ENCODE measurements around the gene P2RY13.
A peak's percentile ranks its signal among the peaks of the same experiment; 100 is the strongest.

The P2RY13 gene

DNA sequence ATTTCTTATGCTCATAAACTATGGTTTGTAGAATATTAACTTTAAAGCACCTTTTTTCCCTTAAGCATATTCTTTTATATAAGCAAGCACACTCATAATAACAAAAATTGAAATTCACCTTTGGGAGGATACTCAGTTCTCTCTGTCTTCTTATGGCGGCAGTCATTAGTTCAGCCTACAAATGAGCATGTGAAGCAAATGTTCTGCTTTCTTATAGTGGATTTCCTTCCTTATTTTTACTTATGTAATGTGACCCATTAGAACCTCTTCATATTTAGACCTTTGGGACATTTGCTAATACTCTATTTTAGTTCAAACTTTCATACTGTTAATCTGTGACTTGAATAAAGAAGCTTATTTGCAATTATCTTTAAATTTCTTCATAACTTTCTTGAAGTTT lies at the start of gene P2RY13:
P2RY13 (minus strand) TSS at position 187 of the 400 bp plus-strand sequence; CDS start at position 166, 21 bp downstream.
- DNase-seq = no peak

DNA sequence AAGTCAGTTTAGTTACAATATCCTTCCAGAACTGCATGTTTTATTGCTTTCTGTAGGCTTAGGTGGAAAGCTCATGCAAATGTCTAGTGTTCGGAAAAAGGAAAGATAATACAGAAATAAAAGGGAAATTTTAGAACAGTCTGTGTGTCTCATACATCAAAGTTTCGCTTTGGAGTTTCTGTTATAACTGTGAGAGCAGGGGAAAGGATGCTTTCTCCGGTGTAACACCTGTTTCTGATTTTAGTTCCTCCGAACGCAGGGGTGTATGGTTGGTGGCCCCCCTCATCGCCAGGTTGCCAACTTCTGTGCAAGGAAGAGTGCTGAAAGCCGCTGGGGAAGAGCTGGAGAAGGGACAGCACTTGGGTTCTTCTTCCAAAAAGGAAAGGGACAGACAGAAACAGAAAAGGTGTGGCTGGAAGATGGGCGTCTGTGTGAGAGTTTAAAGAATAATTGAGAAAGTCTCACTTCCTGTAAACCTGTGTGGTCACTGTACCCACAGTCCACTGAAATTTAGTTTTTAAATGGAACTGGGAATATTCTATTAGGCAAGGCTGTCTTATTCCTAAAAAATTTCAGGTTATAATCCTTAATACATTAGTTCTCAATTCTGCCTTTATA lies 48.5 kb upstream of the P2RY13 start:
- DNase-seq = no peak

DNA sequence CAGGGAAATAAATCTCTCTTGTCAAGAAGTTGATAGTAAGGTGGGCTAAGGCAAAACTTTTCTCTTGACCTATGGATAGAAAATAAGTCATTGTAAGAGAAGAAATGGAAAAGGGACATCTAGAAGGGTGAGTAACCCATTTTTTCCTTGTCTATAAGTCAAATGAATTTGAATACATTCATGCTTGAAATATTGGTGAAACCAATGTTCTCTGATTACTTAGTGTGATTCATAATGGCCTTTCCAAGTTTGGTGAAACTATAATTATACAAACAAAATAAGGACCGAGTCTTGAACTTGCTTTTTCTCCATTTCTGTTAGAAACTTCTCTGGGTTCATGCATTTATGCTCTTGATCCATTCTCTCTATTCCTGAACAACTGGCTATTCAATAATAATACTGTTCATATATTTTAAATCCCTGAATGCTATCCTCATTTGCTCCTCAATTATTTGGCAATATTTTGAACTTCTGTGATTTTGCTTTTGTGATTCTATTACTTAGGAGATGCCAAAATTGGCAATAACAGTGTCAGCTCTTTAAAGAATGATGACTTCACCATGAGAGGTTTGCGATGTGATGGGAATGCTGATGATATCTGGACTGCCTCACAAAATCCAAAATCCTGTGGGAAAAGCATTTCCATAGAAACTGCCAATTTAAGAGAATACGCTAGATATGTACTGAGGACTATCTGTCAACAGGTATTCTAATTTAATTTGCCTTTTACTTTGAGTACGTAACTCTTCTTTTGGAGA lies 42.9 kb upstream of the P2RY13 start:
- no peak for DNase-seq

DNA sequence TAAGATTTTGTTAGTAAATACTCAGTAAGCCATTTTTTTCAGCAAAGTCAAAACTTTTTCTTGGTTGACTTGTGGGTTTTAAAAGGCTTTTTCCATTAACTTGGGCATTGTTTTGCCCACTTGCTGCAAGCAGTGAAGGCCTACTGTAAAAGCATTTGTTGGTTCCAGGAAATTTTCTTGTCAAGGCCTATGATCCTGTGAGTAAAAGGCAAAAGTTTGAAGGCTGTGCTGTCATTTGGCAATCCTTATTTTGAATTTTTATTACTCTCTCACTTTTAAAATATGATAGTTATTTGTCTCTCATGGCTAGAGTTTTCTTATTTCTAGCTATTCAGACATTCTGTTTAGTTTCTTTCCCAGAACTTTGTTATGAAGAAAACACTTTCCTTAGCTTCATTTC lies 42.2 kb upstream of the P2RY13 start:
- DNase-seq = no peak

DNA sequence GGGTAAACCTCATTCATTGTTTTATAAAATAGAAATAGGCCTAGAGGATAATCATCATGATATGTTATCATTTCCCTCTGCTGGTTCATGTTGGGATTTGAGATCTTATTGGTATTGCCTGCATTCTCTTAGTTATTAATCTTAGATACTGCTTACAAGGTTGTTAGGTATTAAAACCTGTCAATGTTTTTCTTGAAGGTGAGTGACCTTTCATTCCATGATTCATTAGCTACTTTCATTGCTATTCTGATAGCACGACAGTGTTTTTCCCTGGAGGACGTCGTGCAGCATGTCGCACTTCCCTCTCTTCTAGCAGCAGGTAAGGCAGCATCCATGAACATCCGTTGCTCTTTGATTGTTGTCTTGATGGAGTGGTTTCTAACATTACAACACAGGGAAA lies 38.1 kb upstream of the P2RY13 start:
- no peak for DNase-seq

DNA sequence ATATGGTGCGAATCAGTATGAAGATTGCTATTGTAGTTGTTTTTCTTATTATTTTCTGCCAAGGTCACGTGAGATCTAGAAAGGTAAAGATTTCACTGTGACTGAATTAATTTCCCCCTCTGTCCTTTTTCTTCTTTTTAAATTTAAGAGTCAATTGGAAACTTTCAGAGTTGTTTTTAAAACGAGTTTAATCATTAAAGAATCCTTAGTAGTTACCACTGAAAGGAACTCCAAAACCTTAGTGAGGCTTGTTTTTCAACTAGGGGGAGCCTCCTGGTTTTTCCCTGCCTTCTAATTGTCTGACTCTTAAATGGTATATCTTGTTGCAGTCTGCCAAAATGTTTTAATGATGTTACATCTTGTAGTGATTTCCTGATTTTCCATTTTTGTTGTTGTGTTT lies 37.6 kb upstream of the P2RY13 start:
- no peak for DNase-seq

DNA sequence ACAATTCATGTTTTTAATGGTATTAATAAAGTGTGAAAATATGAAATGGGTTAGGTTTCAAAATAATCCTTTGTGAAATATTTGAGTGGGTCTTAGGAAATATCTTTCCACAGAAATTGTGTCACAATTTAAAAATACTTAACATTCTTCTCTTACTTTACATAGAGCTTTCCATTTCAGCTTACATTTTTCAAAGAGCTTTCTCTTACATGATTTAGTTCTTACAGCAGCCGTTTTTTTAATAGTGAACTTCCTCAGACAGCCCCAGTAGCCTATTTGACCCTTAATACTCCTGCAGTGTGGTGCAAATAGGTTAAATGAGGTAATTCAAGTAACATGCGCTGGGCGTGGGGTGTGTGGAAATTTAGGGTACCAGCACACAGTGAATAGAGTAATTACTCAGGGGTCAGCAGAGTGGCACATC lies 33.4 kb upstream of the P2RY13 start:
- no peak for DNase-seq

DNA sequence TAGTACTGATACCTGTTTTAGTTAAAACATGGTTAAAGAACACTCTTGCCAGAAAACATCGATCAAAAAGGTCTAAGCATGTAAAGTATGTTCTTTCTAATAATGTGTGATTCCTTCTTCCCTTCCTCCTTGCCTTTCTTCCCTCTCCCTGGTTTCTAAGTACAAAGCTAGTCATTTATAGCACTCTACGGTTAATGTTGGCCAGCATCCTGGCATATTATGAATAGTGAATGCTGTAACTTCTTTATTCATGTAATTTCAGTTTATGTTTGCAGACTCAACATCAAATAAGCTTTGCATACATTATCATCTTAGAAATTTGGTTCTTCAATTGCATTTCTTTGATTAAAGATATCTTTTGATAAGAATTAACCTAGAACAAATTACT lies 28.1 kb upstream of the P2RY13 start:
- DNase-seq = no peak

DNA sequence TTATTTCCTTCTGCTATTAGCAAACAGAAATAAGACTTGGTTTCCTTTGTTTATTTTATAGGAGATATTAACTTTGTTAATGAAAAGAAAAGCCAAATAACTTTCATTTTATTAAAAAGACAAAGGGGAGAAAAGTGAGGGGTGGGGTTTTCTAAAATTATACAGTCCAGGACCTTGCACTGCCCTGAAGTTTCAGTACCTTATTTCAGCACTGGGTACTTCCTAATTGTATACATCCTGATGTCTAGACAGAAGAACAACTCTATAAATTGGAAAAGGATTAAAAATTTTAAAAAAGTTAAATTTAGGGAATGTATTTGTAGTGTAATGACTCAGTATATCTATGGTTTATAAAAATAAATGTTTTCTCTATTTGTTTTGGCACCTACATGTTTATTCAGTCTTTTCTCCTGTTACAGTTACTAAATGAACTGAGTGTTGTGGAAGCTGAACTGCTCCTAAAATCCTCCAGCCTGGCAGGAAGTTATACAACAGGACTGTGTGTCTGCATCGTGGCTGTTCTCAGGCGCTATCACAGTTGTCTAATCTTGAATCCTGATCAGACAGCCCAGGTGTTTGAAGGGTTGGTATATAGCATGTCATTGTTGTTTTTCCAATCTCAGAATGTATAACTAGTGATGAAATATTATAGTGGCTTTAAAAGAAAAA lies 27.6 kb upstream of the P2RY13 start:
- DNase-seq = no peak

DNA sequence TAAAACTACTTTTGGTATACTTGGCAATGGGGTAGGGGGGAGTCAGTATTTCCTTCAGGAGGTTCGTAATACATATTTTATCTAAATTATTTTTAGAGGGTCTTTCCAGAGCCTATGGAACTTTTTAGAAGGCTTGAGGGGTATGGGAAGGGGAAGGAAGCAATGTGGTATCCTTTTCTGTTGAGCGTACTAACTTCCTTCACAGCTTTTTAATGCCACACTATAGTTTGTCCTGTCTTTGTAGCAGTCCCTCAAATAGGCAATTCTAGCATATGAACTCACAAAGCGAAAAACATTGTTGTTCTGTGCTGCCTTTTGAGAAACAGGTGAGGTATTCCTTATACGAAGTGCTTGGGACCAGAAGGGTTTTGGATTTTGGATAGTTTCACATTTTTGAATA lies 22.3 kb upstream of the P2RY13 start:
- DNase-seq = no peak

DNA sequence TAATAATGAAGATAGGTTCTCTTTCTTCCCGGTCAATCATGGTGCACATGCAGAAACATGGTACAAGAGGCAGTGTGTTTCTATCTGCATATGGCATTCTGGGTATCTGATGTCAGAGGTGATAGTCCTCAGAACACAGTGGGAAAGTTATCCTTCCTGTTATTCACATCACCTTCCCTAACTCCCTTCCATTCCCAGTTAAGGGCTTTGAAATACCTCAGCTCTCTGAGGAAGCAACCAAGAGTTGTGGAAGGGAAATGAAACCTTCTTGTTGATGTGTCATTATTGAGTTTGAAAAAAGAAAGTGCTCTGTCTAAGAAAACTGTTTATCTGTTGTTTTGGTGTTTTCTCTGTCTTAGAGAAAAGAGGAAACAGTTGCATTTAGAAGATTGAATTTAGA lies 21.9 kb upstream of the P2RY13 start:
- DNase-seq = no peak

DNA sequence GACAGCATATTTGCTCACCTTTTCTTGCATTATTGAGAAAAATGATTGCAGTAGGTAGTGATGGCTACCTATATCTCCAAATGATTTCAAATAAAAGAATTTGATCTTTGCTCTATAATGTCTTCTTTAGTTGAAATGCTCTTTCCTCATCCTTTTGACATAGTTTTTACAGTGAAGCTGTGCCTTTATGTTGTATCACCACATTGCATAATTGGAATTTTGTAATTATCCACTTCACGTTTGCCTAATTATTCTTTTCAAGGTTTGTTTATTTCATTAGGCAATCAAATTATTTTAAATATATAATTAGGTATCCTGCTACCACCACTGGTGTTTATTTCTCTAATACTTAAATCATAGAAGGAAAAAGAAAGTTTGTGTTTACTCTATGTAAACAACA lies 21.3 kb upstream of the P2RY13 start:
- DNase-seq = no peak

DNA sequence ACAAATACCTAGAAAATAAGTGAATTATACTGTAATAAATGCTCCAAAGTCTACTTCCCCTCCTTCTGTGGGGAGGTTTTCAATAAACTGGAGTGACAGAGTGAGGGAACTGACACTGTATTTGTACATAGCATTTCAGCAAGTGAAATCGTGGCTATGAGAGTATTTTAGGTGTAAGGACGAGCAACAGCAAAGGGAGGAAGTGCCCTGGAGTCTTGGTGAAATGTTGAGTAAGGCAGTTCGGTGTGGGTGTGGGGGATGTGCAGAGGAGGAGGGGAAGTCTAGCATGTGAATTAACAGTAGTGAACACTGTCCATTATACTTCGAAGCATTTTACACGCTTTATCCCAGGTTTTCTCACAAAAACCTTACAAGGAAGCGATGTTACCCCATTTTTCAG lies 18.1 kb upstream of the P2RY13 start:
- DNase-seq = no peak

DNA sequence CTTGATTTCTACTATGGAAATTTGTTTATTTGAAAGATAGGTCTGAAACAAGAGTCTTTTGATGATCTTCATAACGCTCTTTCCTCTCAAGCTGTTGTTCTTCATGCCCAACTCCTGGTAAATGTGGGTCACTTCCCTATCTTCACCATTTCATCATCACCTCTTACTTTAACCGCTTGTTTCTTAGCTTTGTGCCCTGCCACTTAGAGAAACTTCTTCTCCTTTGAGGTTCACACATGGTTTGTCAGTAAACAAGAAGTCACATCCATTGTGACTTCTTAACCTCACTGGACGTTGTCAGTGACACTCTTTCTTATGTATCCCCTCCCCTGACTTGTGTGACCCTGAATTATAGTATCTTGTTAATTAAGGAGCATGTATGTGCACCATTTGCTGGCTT lies 16.9 kb upstream of the P2RY13 start:
- no peak for DNase-seq

DNA sequence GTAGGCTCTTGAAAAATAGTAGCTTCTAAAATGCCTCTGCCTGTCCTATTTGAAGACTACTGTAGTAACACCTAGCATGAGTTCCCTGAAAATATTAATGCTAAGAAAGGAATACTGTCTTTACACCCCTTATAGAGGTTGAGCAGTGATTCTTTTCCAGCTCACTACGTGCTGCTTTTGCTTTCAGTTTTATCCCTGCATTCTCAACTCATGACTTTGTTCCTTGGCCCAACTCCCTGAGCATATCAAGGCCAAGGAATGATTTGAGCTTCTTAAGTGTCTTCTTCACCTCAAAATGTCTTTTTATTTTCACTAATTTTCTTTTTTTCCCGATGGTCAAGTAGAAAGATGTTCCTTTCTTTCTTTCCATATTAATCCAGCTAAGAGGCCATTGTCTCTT lies 16.5 kb upstream of the P2RY13 start:
- DNase-seq = no peak

DNA sequence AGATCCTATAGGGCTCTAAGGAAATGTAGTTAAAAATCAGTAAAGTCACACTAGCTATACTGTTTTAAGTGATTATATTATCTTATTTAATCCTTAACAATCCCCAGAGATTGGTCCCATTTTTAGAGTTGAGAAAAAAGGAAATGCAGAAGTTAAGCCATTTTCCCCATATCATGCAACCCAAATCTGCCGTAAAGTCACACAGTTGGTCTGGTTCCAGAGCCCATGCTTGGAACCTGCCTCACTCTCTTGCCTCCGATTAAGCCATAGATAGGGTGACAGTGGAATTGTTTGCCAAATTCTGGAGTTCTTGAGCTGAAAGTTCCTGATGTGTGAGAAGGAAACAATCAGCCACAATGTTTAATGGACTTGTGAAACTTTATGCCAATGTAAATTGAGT lies 2.3 kb upstream of the P2RY13 start:
- DNase-seq = no peak

DNA sequence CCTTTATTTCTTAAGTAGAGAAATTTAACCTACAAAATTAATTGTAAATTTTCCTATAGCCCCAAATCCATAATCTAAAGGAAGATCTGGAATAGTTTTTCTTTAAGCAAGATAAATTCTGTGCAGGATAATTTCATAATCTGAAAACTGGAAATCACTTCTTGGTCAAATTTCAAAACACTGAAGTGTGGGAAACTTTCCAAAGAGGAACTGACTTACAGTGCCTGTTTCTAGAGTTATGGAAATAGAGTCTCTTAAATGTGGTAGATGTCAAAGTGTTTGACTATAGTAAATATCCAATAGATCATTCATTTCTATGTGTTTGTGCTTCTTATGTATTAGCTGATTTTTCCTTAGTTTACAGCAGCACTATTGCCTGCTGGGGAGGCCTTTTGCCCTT lies 1.6 kb upstream of the P2RY13 start:
- DNase-seq = no peak

DNA sequence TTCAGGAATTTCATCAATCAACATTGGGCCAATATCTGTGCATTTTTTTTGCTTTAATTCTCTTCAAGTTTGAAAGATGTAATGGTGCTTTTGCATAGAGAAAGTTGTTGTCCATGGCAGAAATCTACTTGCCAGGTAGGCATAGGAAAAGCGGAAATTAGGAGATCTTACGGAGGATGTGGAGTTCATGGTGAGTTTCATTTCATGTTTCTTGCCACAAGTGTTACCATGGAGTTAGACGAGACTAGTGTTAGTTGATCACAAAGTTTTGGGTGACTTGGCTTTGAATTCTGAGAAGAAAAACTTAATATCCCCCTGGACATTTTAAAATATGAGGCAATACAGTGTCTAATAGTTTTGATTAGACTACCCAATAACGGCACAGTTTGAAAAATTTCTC lies 1.0 kb upstream of the P2RY13 start:
- no peak for DNase-seq

DNA sequence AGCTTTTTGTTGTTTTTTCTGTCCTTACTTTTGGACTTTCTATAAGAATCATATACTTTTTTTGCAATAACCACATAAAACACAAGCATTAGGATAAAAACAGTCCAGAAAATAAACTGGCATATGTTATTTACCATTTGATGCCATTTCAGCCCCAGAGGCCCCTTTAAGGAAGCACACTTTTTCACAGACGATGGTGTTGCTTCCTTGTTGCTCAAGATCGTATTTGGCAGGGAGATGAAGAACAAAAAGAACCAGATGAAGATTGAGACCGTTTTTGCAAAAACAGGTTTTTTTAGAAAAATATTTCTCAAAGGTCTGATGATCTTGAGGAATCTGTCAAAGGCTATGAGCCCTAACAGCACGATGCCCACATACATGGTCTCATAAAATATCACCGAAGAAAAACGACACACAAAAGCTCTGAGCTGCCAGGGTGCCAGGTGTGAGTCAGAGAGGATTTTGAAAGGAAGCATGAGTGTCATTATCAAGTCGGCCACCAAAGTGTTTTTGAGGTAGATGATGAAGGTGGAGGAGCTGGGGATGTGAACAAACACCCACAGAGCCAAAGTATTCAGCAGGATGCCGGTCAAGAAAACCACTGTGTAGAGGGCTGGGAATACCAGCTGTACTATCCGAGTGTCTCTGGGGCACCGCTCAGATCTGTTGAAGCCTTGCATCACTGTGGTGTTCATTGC lies 902 bp downstream of the P2RY13 start:
- DNase-seq = no peak

DNA sequence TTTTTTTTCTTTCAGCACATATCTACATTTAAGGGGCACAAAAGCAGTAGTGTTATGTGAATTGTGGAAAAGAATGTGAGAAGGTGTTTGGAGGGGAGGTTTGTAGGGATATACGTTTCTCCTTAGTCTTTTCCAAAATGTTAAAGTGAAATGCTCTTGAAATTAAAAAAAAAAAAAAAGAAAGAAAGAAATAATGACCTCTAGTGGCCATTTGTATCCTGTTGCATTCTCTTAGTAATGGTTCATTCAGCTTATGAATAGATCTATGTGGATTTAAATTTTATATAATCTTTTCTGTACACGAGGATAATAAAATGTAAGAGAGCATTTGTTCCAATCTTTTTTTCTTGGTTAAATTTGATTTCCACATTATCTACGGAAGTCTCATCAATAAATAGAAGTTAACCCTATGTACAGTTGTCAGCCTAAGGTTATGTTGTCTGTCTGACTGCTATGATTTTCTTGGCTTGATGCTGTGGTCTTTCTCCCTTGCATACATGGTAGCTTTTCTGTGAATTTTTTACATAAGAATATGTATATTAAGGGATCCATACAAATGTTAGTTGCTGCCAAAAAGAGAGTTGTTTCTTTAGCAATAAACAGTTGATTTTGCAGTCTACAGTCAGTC lies 1.7 kb downstream of the P2RY13 start:
- DNase-seq = peak; percentile 30

DNA sequence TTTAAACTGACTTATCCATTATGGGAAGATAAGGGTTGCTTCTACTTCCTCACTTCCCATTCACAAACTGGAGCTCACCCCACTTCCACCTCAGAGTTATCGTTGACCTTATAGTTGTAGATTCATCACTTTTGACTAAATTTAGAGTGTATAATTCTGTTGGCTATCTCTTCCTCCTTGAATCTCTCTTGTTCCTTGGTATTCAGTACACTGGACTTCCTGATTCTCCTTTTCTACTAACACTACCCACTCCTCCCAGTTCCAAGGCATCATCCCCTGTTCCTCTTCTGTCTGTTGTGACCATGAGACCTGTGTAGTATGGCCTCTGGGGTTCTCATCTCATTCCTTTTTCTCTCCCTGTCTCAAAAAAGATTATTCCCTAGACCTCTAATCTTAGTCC lies 6.8 kb downstream of the P2RY13 start:
- DNase-seq = no peak

DNA sequence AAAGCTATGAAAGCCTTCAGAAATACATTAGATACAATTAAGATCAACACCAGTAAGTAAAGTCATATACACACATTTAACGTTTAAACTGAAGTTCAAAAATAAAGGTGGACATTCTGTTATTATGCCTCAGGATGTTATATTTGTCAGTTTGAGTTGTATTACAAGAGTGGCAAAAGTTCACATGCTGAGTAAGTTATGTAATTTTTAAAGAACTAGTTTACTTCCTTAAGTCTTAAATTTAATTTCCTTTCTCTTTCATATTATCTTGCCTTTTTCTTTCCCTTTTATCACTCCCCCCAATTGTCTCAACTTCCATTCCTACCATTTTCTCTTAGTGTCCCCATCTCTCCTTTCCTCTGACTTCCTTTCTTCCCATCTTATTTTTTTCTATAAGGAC lies 7.8 kb downstream of the P2RY13 start:
- DNase-seq = no peak

DNA sequence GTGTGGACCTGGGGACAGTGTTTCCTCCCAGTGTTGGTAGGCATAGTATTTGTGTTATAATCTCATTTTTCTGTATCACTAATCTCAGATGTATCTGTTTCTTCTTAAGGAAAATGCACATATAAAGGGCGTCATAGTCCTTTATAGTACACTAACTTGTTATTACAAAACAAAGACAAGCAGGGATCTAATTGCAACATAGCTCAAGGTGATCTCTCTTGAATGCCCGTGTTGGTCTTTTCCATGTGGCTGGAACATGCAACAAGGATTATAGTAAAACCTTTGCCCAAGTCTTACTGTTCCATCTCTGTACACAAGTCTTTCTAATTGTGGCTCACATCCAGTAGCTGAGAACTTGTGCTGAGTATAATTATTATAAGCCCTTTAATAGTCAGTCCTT lies 9.2 kb downstream of the P2RY13 start:
- DNase-seq = no peak
